GM12874 (cell line): Measurements from ENCODE around the gene PCNT.

Experiments used
- CTCF ChIP-seq: IDR thresholded peaks from 2 replicates; pipeline ENCODE4 v1.5.1; 2011; ENCODE audit warnings: low read depth, mild to moderate bottlenecking, control low read depth, low read length, moderate library complexity; ENCODE audit not compliant: insufficient read depth

PCNT gene

DNA sequence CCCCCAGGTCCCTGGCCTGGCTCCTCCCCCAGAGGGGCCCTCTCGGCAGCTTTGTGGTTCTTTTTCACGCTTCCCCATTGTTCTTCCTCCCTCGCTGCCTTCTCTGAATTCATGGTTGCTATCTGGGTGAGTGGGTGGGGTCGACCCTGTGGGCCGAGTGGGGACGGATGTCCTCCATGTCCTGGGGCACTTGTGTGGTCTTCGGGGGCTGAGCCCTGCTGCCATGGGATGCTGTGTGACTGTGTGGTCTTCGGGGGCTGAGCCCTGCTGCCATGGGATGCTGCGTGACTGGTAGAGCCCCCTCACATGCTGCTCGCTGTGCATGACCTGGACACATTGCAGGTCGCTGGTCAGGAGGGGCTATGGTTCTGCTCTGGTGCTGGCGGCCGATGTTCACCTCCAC, 113.1 kb downstream of the PCNT start:
- TF ChIP-seq CTCF, result no peak

- TF ChIP-seq CTCF, result no peak
These were observed 113.6 kb downstream of the PCNT start for GRCh38 chr21:46437511-46437910.

- no peak for TF ChIP-seq CTCF
These were observed 114.3 kb downstream of the PCNT start for GRCh38 chr21:46438241-46438640.

DNA sequence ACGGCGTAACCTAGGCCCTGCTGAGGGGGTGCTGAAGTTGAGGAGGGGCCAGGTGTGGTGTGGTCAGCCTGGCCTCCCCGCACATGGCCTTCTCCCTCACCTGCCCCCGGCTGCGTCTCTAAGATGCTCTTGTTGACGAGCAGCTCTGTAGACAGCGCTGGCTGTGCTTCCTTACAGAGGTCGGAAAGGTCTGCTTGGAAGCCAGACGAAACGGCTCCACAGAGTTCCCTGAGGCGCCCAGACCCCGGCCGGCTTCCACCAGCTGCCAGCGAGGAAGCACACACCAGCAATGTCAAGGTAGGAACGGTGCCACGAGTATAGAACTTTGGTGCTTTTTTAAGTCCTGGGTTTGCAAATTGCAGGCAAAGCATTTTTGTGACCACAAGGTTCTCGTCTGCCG, 116.0 kb downstream of the PCNT start:
- no peak for TF ChIP-seq CTCF

GRCh38 chr21:46441331-46441730, 117.4 kb downstream of the PCNT start:
- no peak for TF ChIP-seq CTCF

- no peak for TF ChIP-seq CTCF
These were observed 118.1 kb downstream of the PCNT start for GRCh38 chr21:46441961-46442498.

- no peak for TF ChIP-seq CTCF
These were observed 119.0 kb downstream of the PCNT start for GRCh38 chr21:46442938-46443337.
